Measurements from ENCODE around the gene QKI. TPM values are rescaled to one million over a fixed set of nuclear protein-coding genes. Genes with fewer than 3 reads are reported as not detected.

Gene QKI
- total RNA-seq, 2 donors from 2014 or later = 9.1 to 28.0 TPM

GRCh38 chr6:163531122-163531521, 116.6 kb downstream of the QKI start:
- H3K36me3 ChIP-seq = no peaks in the 10 kb centered on the region
- H3K27ac ChIP-seq = no peak overlapping the region
- no peaks in the 10 kb centered on the region for H3K9me3 ChIP-seq
- no peak for TF ChIP-seq CTCF (IDR thresholded peaks at IDR 0.05)
- no peak overlapping the region for H3K9ac ChIP-seq (ENCODE audit: low read depth in 2 of 2, low read length in 2 of 2)
- intact Hi-C loops (cut with DNase I) = no loop called here
- DNase-seq = no peak
- H3K27me3 ChIP-seq = no peaks in the 10 kb centered on the region
- H3K4me1 ChIP-seq = peaks cover 4% of the 10 kb centered on the region
- no peak overlapping the region for H3K4me3 ChIP-seq

GRCh38 chr6:163532526-163533078, 118.1 kb downstream of the QKI start:
- H3K36me3 ChIP-seq = no peaks in the 10 kb centered on the region
- H3K9me3 ChIP-seq = no peaks in the 10 kb centered on the region
- no peaks in the 10 kb centered on the region for H3K27me3 ChIP-seq
- no peak for DNase-seq
- H3K4me1 ChIP-seq = peaks cover 4% of the 10 kb centered on the region
- no peak overlapping the region for H3K4me3 ChIP-seq
- no peak overlapping the region for H3K9ac ChIP-seq (ENCODE audit: low read depth in 2 of 2, low read length in 2 of 2)
- intact Hi-C loops (cut with DNase I) = no loop called here
- no peak overlapping the region for H3K27ac ChIP-seq
- TF ChIP-seq CTCF (IDR thresholded peaks at IDR 0.05) = no peak

GRCh38 chr6:163533443-163533842, 118.9 kb downstream of the QKI start:
- no peak for TF ChIP-seq CTCF (IDR thresholded peaks at IDR 0.05)
- Histone ChIP-seq H3K4me3 (no peak overlapping the region), H3K27ac (no peak overlapping the region), H3K27me3 (no peaks in the 10 kb centered on the region), H3K4me1 (peaks cover 4% of the 10 kb centered on the region), H3K9ac (ENCODE audit: low read depth in 2 of 2, low read length in 2 of 2) (no peak overlapping the region), H3K9me3 (no peaks in the 10 kb centered on the region), H3K36me3 (no peaks in the 10 kb centered on the region)
- no peak for DNase-seq
- intact Hi-C loops (cut with DNase I) = no loop called here

- Histone ChIP-seq H3K36me3 (no peaks in the 10 kb centered on the region), H3K27ac (no peak overlapping the region), H3K9ac (ENCODE audit: low read depth in 2 of 2, low read length in 2 of 2) (no peak overlapping the region), H3K4me3 (no peak overlapping the region), H3K9me3 (no peaks in the 10 kb centered on the region), H3K27me3 (no peaks in the 10 kb centered on the region), H3K4me1 (no peaks in the 10 kb centered on the region)
- intact Hi-C loops (cut with DNase I) = no loop called here
- TF ChIP-seq CTCF (IDR thresholded peaks at IDR 0.05) = no peak
- no peak for DNase-seq
Measured at GRCh38 chr6:163536770-163537169, 122.3 kb downstream of the QKI start.

- no peaks in the 10 kb centered on the region for H3K9me3 ChIP-seq
- H3K27me3 ChIP-seq = no peaks in the 10 kb centered on the region
- H3K36me3 ChIP-seq = no peaks in the 10 kb centered on the region
- no peaks in the 10 kb centered on the region for H3K4me1 ChIP-seq
- no peak overlapping the region for H3K4me3 ChIP-seq
- TF ChIP-seq CTCF (IDR thresholded peaks at IDR 0.05) = no peak
- no peak for DNase-seq
- intact Hi-C loops (cut with DNase I) = no loop called here
- H3K27ac ChIP-seq = no peak overlapping the region
- H3K9ac ChIP-seq (ENCODE audit: low read depth in 2 of 2, low read length in 2 of 2) = no peak overlapping the region
Measured at GRCh38 chr6:163538331-163538730, 123.8 kb downstream of the QKI start.

Measured in colonic mucosa (tissue), 4 donors.